H9 (cell line): ENCODE data around the gene DOK6. TPM values are rescaled to one million over a fixed set of nuclear protein-coding genes. Genes with fewer than 3 reads are reported as not detected.

Experiments
- DNase-seq: peaks from one replicate; pipeline ENCODE4 v3.0.0-alpha.2; 2017
- H2AFZ ChIP-seq: one replicate; pipeline ENCODE4 v1.6.1; 2013; ENCODE audit warnings: mild to moderate bottlenecking, low read length, control low read depth, moderate library complexity
- H2AK5ac ChIP-seq: 2 replicates; pipeline ENCODE4 v1.6.1; 2013; ENCODE audit warnings: low read length, control low read depth, mixed read lengths; ENCODE audit not compliant: insufficient read length
- H2BK120ac ChIP-seq: one replicate; pipeline ENCODE4 v1.6.1; 2013; ENCODE audit warnings: low read depth, mild to moderate bottlenecking, low read length, control low read depth, inconsistent platforms; ENCODE audit not compliant: poor library complexity, severe bottlenecking
- H2BK12ac ChIP-seq: 2 replicates; pipeline ENCODE4 v1.6.1; 2013; ENCODE audit warnings: low read length, control low read depth, mixed read lengths, low read depth; ENCODE audit not compliant: insufficient read length
- H2BK15ac ChIP-seq: 2 replicates; pipeline ENCODE4 v1.6.1; 2013; ENCODE audit warnings: low read depth, low read length, control low read depth
- H2BK20ac ChIP-seq: one replicate; pipeline ENCODE4 v1.6.1; 2013; ENCODE audit warnings: low read depth, mild to moderate bottlenecking, low read length, control low read depth, inconsistent platforms; ENCODE audit not compliant: poor library complexity, severe bottlenecking
- H2BK5ac ChIP-seq: 2 replicates; pipeline ENCODE4 v1.6.1; 2013; ENCODE audit warnings: low read length, control low read depth, mixed read lengths; ENCODE audit not compliant: insufficient read length
- H3K14ac ChIP-seq: 2 replicates; pipeline ENCODE4 v1.6.1; 2013; ENCODE audit warnings: low read length, control low read depth; ENCODE audit not compliant: insufficient read depth
- H3K18ac ChIP-seq: 2 replicates; pipeline ENCODE4 v1.6.1; 2013; ENCODE audit warnings: low read depth, mild to moderate bottlenecking, mixed read lengths, low read length, control low read depth; ENCODE audit not compliant: insufficient read length
- H3K23ac ChIP-seq: 2 replicates; pipeline ENCODE4 v1.6.1; 2013; ENCODE audit warnings: low read length, control low read depth, mixed read lengths, low read depth; ENCODE audit not compliant: insufficient read length
- H3K23me2 ChIP-seq: 2 replicates; pipeline ENCODE4 v1.6.1; 2013; ENCODE audit warnings: low read depth, mild to moderate bottlenecking, mixed read lengths, low read length, control low read depth; ENCODE audit not compliant: insufficient read length, poor library complexity, severe bottlenecking
- H3K27ac ChIP-seq: 2 replicates; pipeline ENCODE4 v1.5.1; 2013; ENCODE audit warnings: low read length, control low read depth, mixed read lengths, low read depth; ENCODE audit not compliant: insufficient read length
- H3K27me3 ChIP-seq: 2 replicates; pipeline ENCODE4 v1.6.1; 2013; ENCODE audit warnings: low read length, control low read depth, inconsistent platforms; ENCODE audit not compliant: insufficient read depth
- H3K4ac ChIP-seq: 2 replicates; pipeline ENCODE4 v1.6.1; 2013; ENCODE audit warnings: low read depth, mild to moderate bottlenecking, control low read depth, inconsistent platforms, low read length, moderate library complexity
- H3K4me1 ChIP-seq: 2 replicates; pipeline ENCODE4 v1.6.1; 2013; ENCODE audit warnings: low read length, control low read depth, inconsistent platforms; ENCODE audit not compliant: insufficient read depth
- H3K4me2 ChIP-seq: 2 replicates; pipeline ENCODE4 v1.6.1; 2013; ENCODE audit warnings: low read length, control low read depth, mixed read lengths; ENCODE audit not compliant: insufficient read length, insufficient read depth
- H3K56ac ChIP-seq: 2 replicates; pipeline ENCODE4 v1.6.1; 2013; ENCODE audit warnings: low read depth, mild to moderate bottlenecking, mixed read lengths, low read length, control low read depth; ENCODE audit not compliant: insufficient read length
- H3K79me1 ChIP-seq: 2 replicates; pipeline ENCODE4 v1.6.1; 2013; ENCODE audit warnings: low read depth, mild to moderate bottlenecking, moderate library complexity, low read length, control low read depth, inconsistent platforms; ENCODE audit not compliant: insufficient read depth, poor library complexity, severe bottlenecking
- H3K79me2 ChIP-seq: 2 replicates; pipeline ENCODE4 v1.6.1; 2013; ENCODE audit warnings: low read length, control low read depth, inconsistent platforms; ENCODE audit not compliant: insufficient read depth
- H3K9ac ChIP-seq: 2 replicates; pipeline ENCODE4 v1.6.1; 2013; ENCODE audit warnings: low read length, control low read depth, mixed read lengths; ENCODE audit not compliant: insufficient read length; ENCODE audit errors: extremely low read depth
- H3K9me3 ChIP-seq: one replicate; pipeline ENCODE4 v1.6.1; 2013; ENCODE audit warnings: low read depth, low read length, inconsistent platforms; ENCODE audit not compliant: control insufficient read depth
- H3T11ph ChIP-seq: one replicate; pipeline ENCODE4 v1.6.1; 2013; ENCODE audit warnings: mild to moderate bottlenecking, low read length, control low read depth, inconsistent platforms
- H4K20me1 ChIP-seq: one replicate; pipeline ENCODE4 v1.6.1; 2013; ENCODE audit not compliant: control insufficient read depth, insufficient read length, insufficient read depth
- H4K5ac ChIP-seq: 2 replicates; pipeline ENCODE4 v1.6.1; 2013; ENCODE audit warnings: low read depth, mild to moderate bottlenecking, mixed read lengths, low read length, control low read depth; ENCODE audit not compliant: insufficient read length
- H4K8ac ChIP-seq: replicated peaks from 2 replicates; pipeline ENCODE4 v1.6.1; 2013; ENCODE audit warnings: low read length, control low read depth, mixed read lengths, low read depth; ENCODE audit not compliant: insufficient read length
- H4K91ac ChIP-seq: 2 replicates; pipeline ENCODE4 v1.6.1; 2013; ENCODE audit warnings: low read depth, mild to moderate bottlenecking, moderate library complexity, mixed read lengths, low read length, control low read depth; ENCODE audit not compliant: insufficient read length
- H3K27ac Mint-ChIP-seq, 3 experiments: 2 replicates in 2 of 3; 3 replicates in 1 of 3; pipeline ENCODE4 v1.8.0; 2020 to 2021; ENCODE audit warnings: mixed read lengths in 3 of 3, mild to moderate bottlenecking in 1 of 3, moderate library complexity in 1 of 3
- H3K27me3 Mint-ChIP-seq: 2 replicates; pipeline ENCODE4 v1.8.0; 2021; ENCODE audit warnings: low read depth, mild to moderate bottlenecking, moderate library complexity, mixed read lengths
- H3K36me3 Mint-ChIP-seq, 3 experiments: 2 replicates in 2 of 3; 3 replicates in 1 of 3; pipeline ENCODE4 v1.8.0; 2020 to 2021; ENCODE audit warnings: low read depth in 3 of 3, mixed read lengths in 3 of 3; ENCODE audit not compliant: insufficient read depth in 1 of 3
- H3K4me1 Mint-ChIP-seq, 2 experiments: 2 replicates each; pipeline ENCODE4 v1.8.0; 2020; ENCODE audit warnings: mixed read lengths in 2 of 2
- H3K4me3 Mint-ChIP-seq, 2 experiments: 2 replicates in 1 of 2; 3 replicates in 1 of 2; pipeline ENCODE4 v1.8.0; 2020 to 2021; ENCODE audit warnings: mild to moderate bottlenecking in 2 of 2, mixed read lengths in 2 of 2, moderate library complexity in 1 of 2
- H3K9me3 Mint-ChIP-seq, 2 experiments: 2 replicates in 1 of 2; 3 replicates in 1 of 2; pipeline ENCODE4 v1.8.0; 2020; ENCODE audit warnings: mild to moderate bottlenecking in 2 of 2, mixed read lengths in 2 of 2, moderate library complexity in 1 of 2
- WGBS: extraction: QIAGEN DNeasy Blood & Tissue Kit; methylation state at CpG from one replicate; pipeline ENCODE4 v1.1.7; 2013; ENCODE audit warnings: missing lambda C conversion rate, low lambda C conversion rate, mixed read lengths; ENCODE audit not compliant: insufficient read length; ENCODE audit errors: extremely low coverage; 5-methylcytosine and 5-hydroxymethylcytosine counted together
- total RNA-seq: library from RNA; stranded (reverse); gene quantifications from 2 replicates; pipeline ENCODE4 v1.2.1, GENCODE V29; 2021
- TF ChIP-seq, protein P1 (sequence below): fragments of 200-600 bp; sonication (generic); conservative IDR thresholded peaks from 3 replicates; pipeline ENCODE4 v1.8.0; 2021; ENCODE audit warnings: antibody characterized with exemption, mild to moderate bottlenecking

The DOK6 gene
- total RNA-seq, 1 experiment from 2014 or later = 0.20 TPM

DNA sequence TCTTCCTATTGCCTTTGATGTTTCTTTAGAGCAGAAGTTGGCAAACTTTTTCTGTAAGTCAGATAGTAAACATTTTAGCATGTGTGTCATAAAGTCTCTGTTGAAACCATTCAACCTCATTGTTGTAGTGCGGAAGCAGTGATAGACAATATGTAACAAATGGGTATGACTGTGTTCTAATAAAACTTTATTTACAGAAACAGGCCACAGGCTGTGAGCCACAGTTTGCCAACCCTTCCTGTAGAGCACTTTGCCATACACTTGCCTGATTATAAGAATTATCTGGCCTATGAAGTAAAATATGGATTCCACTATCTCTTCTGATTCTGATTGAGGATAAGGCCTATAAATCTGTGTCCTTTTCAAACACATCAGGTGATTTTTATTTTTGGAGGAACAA, 237.4 kb downstream of the DOK6 start:
- H3K14ac ChIP-seq = no peak overlapping the region
- H2BK5ac ChIP-seq = no peak overlapping the region
- no peak overlapping the region for H2AFZ ChIP-seq
- no CpG with 5 or more reads among the region's 1 CpG for WGBS
- Mint-ChIP-seq H3K36me3 (no peaks in the 10 kb centered on the region), H3K27ac (no peak overlapping the region), H3K9me3 (no peaks in the 10 kb centered on the region), H3K4me3 (no peak overlapping the region), H3K4me1 (peaks cover 3 to 6% of the 10 kb centered on the region in 2 experiments), H3K27me3 (no peaks in the 10 kb centered on the region)
- no peaks in the 10 kb centered on the region for H4K20me1 ChIP-seq
- no peak overlapping the region for H2BK20ac ChIP-seq
- H3K56ac ChIP-seq = no peak overlapping the region
- no peak overlapping the region for H4K5ac ChIP-seq
- H3K27me3 ChIP-seq = no peaks in the 10 kb centered on the region
- TF ChIP-seq, protein P1, sequence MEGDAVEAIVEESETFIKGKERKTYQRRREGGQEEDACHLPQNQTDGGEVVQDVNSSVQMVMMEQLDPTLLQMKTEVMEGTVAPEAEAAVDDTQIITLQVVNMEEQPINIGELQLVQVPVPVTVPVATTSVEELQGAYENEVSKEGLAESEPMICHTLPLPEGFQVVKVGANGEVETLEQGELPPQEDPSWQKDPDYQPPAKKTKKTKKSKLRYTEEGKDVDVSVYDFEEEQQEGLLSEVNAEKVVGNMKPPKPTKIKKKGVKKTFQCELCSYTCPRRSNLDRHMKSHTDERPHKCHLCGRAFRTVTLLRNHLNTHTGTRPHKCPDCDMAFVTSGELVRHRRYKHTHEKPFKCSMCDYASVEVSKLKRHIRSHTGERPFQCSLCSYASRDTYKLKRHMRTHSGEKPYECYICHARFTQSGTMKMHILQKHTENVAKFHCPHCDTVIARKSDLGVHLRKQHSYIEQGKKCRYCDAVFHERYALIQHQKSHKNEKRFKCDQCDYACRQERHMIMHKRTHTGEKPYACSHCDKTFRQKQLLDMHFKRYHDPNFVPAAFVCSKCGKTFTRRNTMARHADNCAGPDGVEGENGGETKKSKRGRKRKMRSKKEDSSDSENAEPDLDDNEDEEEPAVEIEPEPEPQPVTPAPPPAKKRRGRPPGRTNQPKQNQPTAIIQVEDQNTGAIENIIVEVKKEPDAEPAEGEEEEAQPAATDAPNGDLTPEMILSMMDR = no peak
- H4K8ac ChIP-seq = no peak overlapping the region
- no peak overlapping the region for H3K27ac ChIP-seq
- H3K4me1 ChIP-seq = no peaks in the 10 kb centered on the region
- no peaks in the 10 kb centered on the region for H3K79me1 ChIP-seq
- H4K91ac ChIP-seq = no peak overlapping the region
- H3T11ph ChIP-seq = no peak overlapping the region
- no peak overlapping the region for H3K9ac ChIP-seq
- no peaks in the 10 kb centered on the region for H3K23me2 ChIP-seq
- H2BK120ac ChIP-seq = no peak overlapping the region
- no peak for DNase-seq
- no peak overlapping the region for H2BK15ac ChIP-seq
- no peak overlapping the region for H3K4ac ChIP-seq
- no peak overlapping the region for H2AK5ac ChIP-seq
- H3K9me3 ChIP-seq = no peaks in the 10 kb centered on the region
- no peak overlapping the region for H3K18ac ChIP-seq
- no peaks in the 10 kb centered on the region for H3K79me2 ChIP-seq
- no peak overlapping the region for H3K4me2 ChIP-seq
- no peak overlapping the region for H3K23ac ChIP-seq
- H2BK12ac ChIP-seq = no peak overlapping the region
